Measurements from ENCODE around the gene ALAS1. TPM values are rescaled to one million over a fixed set of nuclear protein-coding genes. Genes with fewer than 3 reads are reported as not detected.

The ALAS1 gene
- total RNA-seq, 2 donors from 2014 or later, result 90.6 to 103 TPM

GRCh38 chr3:52253314-52254304, 55.6 kb downstream of the ALAS1 start:
- intact Hi-C loops (cut with DNase I), result no loop called here
- Histone ChIP-seq H3K27ac (no peak overlapping the region), H3K4me3 (no peak overlapping the region), H3K9me3 (no peaks in the 10 kb centered on the region), H3K36me3 (peaks cover 14% of the 10 kb centered on the region), H3K4me1 (no peaks in the 10 kb centered on the region), H3K27me3 (no peaks in the 10 kb centered on the region), H3K9ac (ENCODE audit: low read depth in 2 of 2, low read length in 2 of 2) (no peak overlapping the region)
- TF ChIP-seq CTCF (IDR thresholded peaks at IDR 0.05), result no peak
- DNase-seq, result no peak

- no peak for DNase-seq
- H3K9ac ChIP-seq (ENCODE audit: low read depth in 2 of 2, low read length in 2 of 2), result no peak overlapping the region
- no peak overlapping the region for H3K4me3 ChIP-seq
- H3K4me1 ChIP-seq, result no peaks in the 10 kb centered on the region
- no peaks in the 10 kb centered on the region for H3K9me3 ChIP-seq
- H3K27me3 ChIP-seq, result no peaks in the 10 kb centered on the region
- H3K36me3 ChIP-seq, result peaks cover 24% of the 10 kb centered on the region
- intact Hi-C loops (cut with DNase I), result no loop called here
- H3K27ac ChIP-seq, result no peak overlapping the region
- no peak for TF ChIP-seq CTCF (IDR thresholded peaks at IDR 0.05)
These were observed 56.6 kb downstream of the ALAS1 start for GRCh38 chr3:52254608-52255007.

GRCh38 chr3:52256159-52256558, 58.2 kb downstream of the ALAS1 start:
- intact Hi-C loops (cut with DNase I), result no loop called here
- no peak for DNase-seq
- Histone ChIP-seq H3K9ac (ENCODE audit: low read depth in 2 of 2, low read length in 2 of 2) (no peak overlapping the region), H3K27ac (no peak overlapping the region), H3K36me3 (peaks cover 40% of the 10 kb centered on the region), H3K9me3 (no peaks in the 10 kb centered on the region), H3K27me3 (no peaks in the 10 kb centered on the region), H3K4me1 (no peaks in the 10 kb centered on the region), H3K4me3 (no peak overlapping the region)
- no peak for TF ChIP-seq CTCF (IDR thresholded peaks at IDR 0.05)

- no peak for DNase-seq
- Histone ChIP-seq H3K4me1 (no peaks in the 10 kb centered on the region), H3K27ac (no peak overlapping the region), H3K9me3 (no peaks in the 10 kb centered on the region), H3K27me3 (no peaks in the 10 kb centered on the region), H3K36me3 (peaks cover 43% of the 10 kb centered on the region), H3K4me3 (no peak overlapping the region), H3K9ac (ENCODE audit: low read depth in 2 of 2, low read length in 2 of 2) (no peak overlapping the region)
- TF ChIP-seq CTCF (IDR thresholded peaks at IDR 0.05), result no peak
- intact Hi-C loops (cut with DNase I), result no loop called here
These were observed 58.7 kb downstream of the ALAS1 start for GRCh38 chr3:52256622-52257021.

GRCh38 chr3:52257911-52258310, 60.0 kb downstream of the ALAS1 start:
- no peaks in the 10 kb centered on the region for H3K27me3 ChIP-seq
- H3K27ac ChIP-seq, result no peak overlapping the region
- no peak for TF ChIP-seq CTCF (IDR thresholded peaks at IDR 0.05)
- DNase-seq, result no peak
- H3K9ac ChIP-seq (ENCODE audit: low read depth in 2 of 2, low read length in 2 of 2), result no peak overlapping the region
- peaks cover 44% of the 10 kb centered on the region for H3K36me3 ChIP-seq
- no peaks in the 10 kb centered on the region for H3K4me1 ChIP-seq
- intact Hi-C loops (cut with DNase I), result no loop called here
- H3K9me3 ChIP-seq, result no peaks in the 10 kb centered on the region
- no peak overlapping the region for H3K4me3 ChIP-seq

Measured in colonic mucosa (tissue), 4 donors.